Fibroblast of skin of right biceps (primary cell): Measurements from ENCODE around the gene SPRR1A.

Source experiments
- DNase-seq: peaks from one replicate; pipeline ENCODE4 v3.0.0-alpha.2; 2013

Gene SPRR1A

GRCh38 chr1:153032677-153033308 is 48.9 kb downstream of the SPRR1A start:
- peak; percentile 40 for DNase-seq

GRCh38 chr1:153035211-153035610 is 51.3 kb downstream of the SPRR1A start:
- no peak for DNase-seq
